Measurements from ENCODE around the gene PRR23E.

Gene PRR23E

DNA sequence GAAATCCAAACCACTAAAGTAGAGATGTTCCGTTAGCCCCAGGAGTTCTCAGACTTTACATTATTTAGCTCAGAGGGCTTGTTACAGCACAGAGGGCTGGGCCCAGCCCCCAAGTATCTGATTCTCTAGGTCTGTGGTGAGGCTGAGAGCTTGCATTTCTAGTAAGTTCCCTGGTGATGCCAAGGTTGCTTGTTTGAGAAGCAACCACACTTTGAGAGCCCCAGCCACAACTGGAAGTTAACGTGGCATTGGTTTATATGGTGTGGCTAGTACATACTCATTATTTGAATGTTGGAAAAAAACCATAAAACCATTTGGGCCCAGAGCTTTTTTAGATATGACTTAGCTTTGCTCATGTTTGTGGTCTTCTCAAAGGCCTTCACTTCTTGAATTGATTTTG, 35.9 kb downstream of the PRR23E start:
- no peak for DNase-seq (ENCODE audit: low spot score)

DNA sequence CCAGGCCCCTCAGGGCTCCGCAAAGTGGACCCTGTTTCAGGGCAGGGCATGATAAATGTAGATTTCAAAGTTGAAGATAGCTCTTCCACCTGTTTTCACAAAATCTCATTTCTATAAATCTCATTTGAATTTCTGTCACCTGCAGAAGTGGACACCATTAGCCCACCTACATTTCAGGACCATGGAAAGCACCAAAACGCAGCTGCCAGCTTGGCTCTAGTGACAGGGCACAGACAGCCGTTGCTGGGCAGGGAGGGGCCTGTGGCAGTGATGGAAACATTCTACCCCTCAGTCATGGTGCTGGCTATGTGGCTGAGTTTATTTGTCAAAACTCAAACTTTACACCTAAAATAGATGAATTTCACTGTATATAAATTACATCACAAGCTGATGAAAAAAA, 40.4 kb downstream of the PRR23E start:
- DNase-seq (ENCODE audit: low spot score), result no peak

DNA sequence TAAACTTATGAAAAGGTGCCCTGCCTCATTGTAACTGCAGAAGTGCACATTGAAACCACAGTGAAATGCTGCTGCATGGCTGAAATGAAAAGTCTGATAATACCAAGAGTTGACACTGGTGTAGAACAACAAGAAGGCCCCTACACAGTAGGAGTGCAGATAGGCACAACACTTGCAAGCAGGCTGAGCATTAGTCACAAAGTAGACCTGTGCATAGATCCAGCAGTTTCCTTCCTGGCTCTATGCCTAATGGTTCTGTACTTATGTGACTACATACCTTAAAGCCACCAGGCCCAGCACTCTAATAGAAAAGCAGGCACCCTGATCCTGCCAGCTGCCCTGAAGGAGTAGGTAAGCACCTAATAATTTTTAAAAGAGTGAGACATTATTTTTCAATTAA, 41.8 kb downstream of the PRR23E start:
- no peak for DNase-seq (ENCODE audit: low spot score)

- DNase-seq (ENCODE audit: low spot score), result no peak
Observed at GRCh38 chr3:127235706-127236105, 42.8 kb downstream of the PRR23E start.

- no peak for DNase-seq (ENCODE audit: low spot score)
Observed at GRCh38 chr3:127237835-127238234, 44.9 kb downstream of the PRR23E start.

DNA sequence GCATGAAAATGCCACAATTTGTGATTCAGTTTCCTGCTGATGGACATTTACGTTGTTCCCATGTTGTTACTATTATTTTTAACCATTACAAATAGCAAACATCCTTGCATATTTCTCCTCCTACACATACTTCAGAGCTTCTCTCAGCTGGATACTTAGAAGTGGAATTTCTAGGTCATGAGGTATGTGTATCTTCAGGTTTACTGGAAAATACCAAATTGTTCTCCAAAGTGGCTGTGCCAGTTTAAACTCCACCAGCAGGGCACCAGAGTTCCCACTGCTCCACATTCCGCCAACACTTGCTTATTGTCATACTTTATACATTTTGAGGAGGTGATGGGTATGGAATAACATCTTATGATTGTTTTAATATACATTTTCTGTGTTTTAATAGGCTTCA, 45.7 kb downstream of the PRR23E start:
- DNase-seq (ENCODE audit: low spot score), result no peak

- DNase-seq (ENCODE audit: low spot score), result no peak
Observed at GRCh38 chr3:127247292-127247691, 54.4 kb downstream of the PRR23E start.

All from AG08395 (cell line).